ENCODE data around the gene CALML5.

The CALML5 gene

DNA sequence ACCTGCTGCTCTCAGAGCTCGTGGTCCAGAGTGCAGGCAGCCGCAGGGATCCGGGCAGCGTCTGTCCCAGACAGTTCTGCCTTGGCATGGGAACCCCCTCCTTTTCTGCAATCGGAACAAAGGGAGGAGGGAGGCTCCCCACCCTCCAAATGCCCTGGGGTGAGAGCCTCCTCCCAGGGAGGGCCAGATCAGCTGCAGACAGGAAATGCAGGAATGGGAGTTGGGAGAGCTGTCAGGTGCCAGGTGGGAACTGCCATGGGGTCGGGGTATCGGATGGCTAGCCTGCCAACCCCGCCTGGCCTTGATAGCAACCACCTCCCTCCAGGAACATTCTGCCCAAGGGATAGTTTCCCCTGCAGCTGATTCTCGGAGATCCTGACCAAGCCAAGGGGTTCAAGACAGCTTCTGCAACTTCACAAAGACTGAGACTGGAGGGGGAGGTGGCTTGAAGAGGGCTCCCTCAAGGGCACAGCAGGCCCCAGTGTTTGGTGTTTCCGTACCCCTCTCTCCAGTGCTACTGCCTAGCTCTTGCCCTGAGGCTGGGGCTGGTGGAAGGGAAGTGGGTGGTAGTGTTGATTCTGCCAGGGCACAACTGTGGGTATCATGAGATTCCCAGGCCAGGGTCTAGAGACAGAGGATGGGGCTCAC lies at the start of gene CALML5:
Gene CALML5, minus strand, starts transcription at position 78 of the 648 bp plus-strand sequence. CDS start 132 bp downstream, outside the sequence.
- DNase-seq, result no peak

DNA sequence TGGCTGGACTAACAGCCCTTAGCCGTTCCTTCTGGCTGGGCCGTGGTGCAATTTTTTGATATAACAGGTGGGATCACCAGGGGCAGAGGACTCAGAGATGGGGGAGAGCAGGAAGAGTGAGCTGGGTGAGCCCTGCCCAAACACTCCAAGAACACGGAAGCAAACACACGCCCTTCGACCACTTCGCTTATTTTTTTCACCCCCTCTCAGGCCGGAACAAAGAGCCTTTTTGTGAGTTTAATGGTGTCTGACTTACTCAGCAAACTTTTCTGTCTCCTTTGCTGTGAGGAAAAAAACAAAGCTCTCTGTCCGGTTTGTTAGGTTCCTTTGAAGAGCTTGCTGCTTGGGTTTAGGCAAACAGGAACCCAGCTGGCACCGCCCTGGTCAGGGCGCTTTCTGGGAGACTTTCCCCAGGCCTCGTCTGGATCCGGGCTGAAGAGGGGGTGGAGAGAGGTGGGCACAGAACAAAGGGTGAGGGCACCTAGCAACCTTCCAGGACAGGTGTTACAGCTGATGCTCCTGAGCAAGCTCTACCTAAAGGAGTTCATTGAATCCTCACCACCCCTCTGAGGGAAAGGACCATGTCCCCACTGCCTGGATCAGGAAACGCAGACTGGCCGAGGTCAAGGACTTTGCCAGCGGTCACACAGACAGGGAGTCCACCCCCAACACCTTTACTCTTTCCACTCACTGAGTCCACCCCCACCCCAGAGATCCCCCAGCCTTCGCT lies 48.7 kb upstream of the CALML5 start:
- no peak for DNase-seq

- no peak for DNase-seq
Measured at GRCh38 chr10:5547681-5547930, 48.2 kb upstream of the CALML5 start.

DNA sequence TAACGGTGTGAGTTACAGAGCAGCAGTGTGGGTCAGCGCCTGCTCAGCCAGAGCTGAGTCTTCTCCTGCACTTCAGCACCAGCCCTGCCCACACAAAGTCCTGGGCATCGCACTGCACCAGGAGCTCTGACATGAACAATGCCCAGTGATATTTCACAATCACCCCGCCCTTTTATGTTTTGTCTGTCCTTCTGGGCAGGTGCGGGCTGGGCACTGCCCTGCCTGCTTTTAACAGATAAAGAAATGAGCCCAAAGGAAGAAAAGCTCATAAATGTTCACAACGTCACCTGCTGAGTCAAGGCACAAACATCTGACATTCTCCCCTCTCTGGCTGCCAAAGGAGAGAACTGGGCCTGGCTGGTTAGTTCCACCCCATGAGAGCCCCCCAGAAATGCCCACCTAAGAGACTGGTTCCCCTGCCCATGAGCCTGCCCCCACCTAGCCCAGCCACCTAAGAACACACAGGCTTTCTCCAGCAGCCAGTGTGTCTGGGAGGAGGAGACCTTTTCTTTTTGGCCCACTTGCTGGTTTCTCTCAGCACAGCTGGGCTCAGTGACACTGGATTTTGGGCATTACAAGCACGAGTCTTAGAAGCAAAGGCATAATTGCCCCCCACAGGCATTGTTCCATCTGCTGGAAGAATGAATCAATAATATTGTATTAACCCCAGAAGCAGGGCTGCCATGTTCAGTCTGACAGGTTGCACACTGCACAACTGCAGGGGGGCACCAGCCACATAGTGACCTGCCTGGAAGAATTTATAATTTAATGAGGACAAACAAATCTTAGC lies 47.7 kb upstream of the CALML5 start:
- no peak for DNase-seq

- no peak for DNase-seq
Measured at GRCh38 chr10:5545778-5546710, 46.7 kb upstream of the CALML5 start.

GRCh38 chr10:5545426-5545777 lies 46.0 kb upstream of the CALML5 start:
- no peak for DNase-seq

DNA sequence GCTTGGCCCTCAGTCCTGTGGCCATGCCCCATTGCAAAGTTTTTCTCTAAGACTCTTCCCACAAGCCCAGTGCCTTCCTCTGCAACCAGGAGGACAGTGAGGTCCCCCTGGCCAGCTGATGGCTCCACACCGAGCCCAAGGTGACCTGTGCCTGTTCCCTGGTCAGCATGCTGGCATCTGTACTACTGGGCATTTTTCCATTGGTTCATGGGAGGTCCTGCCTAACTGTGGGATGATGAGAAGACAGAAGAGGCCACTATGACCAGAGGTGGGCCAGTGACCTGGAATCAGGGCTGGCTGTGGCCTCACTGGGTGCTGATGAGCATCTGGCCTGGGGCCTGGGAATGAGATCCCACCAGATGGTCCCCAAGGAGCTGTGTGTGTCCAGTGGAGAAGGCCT lies 45.6 kb upstream of the CALML5 start:
- no peak for DNase-seq

DNA sequence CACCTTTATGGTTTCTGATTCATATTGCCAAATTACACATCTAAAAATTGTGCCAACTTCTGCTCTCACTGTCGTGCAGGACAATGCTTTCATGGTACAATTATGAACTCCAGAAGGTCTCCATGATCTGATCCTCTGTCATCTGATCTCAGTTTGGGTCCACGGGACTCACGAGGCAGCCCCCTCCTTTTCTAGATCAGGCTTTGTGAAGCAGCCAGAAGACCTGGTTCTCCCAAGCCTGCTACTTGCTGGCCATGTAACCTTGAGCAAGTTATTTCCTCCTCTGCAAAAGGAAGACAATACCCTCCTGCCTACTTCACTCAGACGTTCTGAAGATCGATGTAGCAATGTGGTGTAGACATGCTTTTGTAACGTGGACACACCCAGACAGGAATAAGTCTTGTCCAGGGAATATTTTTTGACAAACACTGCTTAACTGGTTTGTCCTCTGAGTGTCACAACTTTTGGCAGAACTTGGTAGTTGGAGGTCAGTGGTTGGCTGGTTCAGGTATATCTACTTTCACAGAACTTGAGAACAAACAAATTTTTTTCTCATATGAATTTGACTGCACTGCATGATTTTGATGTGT lies 44.9 kb upstream of the CALML5 start:
- DNase-seq, result no peak

- DNase-seq, result no peak
Measured at GRCh38 chr10:5543623-5544022, 44.3 kb upstream of the CALML5 start.

DNA sequence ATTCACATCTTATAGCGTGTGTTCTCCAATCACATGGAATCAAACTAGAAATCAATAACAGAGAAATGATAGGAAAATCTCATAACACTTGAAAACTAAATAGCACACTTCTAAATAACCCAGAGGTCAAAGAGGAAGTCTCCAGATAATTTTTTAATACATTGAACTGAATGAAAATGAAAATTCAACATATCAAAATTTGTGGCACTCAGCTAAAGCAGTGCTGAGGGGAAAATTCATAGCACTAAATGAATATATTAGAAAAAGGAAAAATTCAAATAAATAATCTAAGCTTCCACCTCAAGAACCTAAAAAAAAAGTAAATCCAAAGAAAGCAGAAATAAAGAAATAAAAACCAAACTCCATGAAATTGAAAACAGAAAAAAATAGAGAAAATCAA lies 42.7 kb upstream of the CALML5 start:
- DNase-seq, result no peak

- DNase-seq, result no peak
Measured at GRCh38 chr10:5540891-5541290, 41.5 kb upstream of the CALML5 start.

DNA sequence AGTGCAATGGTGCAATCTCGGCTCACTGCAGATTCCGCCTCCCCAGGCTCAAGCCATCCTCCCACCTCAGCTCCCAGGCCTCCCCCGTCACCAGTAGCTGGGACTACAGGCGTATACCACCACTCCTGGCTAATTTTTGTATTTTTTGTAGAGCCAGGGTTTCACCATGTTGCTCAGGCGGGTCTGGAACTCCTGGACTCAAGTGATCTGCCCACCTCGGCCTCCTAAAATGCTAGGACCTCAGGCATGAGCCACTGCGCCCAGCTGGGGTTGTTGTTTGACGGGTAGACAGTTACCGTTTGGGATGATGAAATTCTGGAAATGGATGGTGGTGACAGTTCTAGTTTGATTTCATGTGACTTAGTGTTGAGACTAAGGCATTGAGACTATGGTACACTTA lies 40.7 kb upstream of the CALML5 start:
- DNase-seq, result no peak

DNA sequence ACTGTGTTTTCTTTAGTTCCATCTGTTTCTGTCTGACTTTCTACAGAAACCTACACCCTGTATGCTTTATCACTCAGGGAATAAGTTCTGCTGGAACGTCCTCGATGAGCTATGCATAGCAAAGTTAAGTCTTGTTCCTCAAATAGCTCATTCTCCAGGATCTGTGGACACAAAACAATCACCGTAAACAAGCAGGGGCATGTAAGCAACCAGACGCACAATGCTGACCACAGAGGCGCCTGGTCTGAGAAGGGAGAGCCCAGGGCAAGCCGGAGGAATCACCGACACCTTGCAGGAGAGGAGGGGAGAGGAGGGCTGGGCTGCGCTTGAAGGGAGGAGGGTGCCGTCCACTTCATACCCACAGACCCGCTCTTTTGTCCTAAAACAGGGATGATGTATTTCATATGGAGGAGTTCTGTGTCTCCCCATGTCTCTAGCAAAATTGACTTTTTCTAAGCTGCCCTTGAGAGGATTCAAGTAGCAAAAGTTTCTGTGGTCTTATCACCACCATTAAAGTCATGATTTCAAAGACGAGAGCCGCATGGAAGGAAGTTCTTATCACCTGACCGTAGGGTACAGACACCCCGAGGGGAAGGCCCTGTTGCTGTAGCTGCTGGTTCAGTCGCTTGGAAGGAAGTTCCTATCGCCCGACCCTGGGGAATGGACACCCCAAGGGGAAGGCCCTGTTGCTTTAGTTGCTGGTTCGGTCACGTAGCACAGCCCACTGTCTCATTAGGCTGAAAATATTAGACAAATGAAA lies 39.7 kb upstream of the CALML5 start:
- no peak for DNase-seq

- DNase-seq, result no peak
Measured at GRCh38 chr10:5538446-5538845, 39.1 kb upstream of the CALML5 start.

DNA sequence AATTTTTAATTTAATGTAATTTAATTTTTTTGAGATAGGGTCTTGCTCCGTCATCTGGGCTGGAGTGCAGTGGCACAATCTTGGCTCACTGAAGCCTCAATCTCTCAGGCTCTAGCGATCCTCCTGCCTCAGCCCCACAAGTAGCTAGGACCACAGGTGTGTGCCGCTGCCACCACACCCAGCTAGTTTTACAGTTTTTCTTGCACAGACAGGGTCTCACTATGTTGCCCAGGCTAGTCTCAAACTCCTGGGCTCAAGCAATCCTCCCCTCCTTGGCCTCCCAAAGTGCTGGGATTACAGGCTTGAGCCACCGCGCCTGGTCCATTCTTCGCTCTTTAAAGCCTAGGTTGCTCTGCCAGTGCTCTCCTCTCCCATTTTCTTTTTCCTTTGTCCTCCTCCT lies 38.3 kb upstream of the CALML5 start:
- DNase-seq, result no peak

GRCh38 chr10:5536486-5537081 lies 37.2 kb upstream of the CALML5 start:
- no peak for DNase-seq

DNA sequence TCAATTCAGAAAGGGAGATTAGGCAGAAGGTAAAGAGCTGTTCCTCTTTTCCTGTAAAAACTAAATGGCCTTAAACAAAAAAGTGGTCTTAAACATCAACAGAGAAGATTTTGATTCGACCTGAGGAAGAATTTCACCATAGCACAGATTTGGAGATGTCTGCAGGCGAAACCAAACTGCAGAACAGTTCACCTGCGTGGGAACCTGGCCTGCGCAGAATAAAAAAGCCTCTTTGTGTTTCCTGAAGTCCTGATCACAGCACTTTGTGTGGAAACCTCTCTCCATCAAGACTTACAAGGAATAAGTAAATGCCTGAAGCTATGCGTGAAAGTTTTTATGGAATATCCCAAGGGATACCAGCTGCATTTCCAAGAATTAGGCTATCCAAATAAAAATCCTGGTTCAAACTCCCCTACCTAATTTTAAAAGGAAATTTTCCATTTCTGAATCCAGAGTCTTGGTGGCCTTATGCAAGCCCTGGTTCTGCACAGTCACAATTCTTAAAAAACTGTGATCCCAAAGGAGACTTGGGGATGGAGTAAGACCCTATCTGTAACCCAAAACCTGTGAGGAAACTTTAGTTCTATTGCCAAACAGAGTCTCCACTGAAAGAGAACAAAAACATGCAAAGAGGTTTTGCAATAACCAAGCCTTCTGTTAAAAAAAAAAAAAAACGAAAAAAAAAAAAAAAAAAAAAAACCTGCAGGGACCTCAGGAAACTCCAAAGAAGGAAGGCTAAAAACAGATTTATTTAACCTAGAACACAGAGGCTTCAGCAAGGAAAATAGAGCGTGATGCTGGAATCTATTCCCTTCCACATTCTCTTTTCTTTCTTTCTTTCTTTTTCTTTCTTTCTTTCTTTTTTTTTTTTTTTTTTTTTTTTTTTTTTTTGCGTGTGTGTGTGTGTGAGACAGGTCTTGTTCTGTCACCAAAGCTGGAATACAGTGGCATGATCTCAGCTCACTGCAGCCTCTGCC lies 35.8 kb upstream of the CALML5 start:
- peak; percentile 35 to 40 for DNase-seq

GRCh38 chr10:5534051-5534821 lies 34.9 kb upstream of the CALML5 start:
- no peak for DNase-seq

- no peak for DNase-seq
Measured at GRCh38 chr10:5533098-5533731, 33.8 kb upstream of the CALML5 start.
